ENCODE measurements around the gene NTF3.

GRCh38 chr12:5489760-5490406 is 58.0 kb downstream of the NTF3 start:
- TF ChIP-seq CTCF (IDR thresholded peaks at IDR 0.05) = no peak
- TF ChIP-seq POLR2A (IDR thresholded peaks at IDR 0.05) = no peak

All from lower leg skin (tissue), 3 donors.